ENCODE results near the gene MTCH1.

Gene MTCH1

DNA sequence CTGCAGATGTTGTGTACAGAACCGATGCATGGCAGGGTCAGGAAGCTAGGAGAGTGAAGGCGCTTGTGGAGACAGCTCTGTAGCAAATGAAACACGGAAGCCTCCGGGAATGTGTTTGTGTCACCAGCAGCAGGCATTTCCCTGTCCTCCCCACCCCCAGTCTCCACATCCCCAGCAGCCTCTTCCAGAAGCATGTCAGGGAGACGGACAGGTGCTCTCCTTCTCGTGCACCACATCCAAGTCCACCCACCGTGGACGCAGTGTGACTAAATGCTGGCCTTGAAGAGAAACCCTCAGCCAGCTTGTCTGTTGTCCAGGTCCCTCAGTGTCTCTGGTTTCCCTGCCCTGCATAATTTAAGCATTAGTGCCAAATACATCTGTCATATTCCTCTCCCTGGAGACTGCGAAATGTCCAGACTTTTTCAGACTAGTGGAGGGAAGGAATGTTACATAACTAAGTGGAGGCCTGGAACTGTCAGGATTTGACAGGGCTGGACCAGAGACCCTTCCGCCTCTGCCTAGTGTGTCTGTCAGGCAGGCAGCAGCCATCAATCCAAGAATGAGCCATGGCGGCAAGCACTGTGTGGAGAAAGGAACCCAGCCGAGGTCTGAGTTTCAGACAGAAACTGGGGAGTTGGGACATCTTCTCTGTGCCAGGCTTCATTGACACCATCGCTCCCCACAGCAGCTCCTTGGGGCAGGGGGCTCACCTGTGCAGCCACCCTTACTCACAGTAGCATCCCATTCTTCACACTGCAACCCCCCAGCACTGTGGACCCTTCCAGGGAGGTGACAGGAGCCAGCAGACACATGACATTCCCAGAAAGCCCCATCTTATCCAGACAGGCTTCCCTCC, 58.1 kb downstream of the MTCH1 start:
- DNase-seq (ENCODE audit: low read depth in 4 of 4, low spot score in 1 of 4) = no peak

DNA sequence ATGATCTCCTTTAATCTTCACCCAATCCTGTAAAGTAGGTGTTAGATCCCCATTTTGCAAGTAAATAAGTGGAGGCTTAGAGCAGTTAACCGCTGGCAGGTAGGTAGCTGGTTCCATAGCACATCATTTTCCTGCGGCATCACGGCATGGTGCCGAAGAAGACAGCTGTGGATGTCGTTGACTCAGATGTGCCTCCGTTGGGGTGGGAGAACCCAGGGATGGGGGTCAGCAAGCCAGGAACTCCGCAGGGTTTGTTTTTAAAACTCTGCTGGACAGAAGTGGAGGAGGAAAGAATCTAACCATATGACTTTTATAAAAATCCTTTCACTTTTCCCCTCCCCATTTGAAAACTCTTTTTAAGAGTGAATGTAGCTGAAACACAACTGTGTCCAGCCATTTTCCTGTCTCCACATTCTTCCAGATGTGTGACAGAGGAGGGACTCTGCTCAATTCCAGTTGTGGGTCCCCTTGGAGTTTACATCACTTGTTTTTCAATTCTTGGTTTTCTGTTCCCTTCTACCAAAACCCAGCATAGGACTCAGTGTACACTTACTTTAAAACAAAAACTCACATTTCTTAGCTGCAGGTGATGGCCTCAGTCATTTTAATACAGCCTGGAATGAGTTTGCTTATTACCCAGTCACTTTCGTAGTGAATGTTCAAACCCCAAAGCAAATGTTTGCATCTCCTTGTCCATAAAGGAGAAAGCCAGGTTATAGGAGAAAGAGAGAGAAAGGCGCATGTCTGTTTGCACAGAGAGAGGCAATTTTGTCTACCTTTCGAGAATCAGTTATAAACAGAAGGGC, 59.1 kb downstream of the MTCH1 start:
- DNase-seq (ENCODE audit: low read depth in 4 of 4, low spot score in 1 of 4) = no peak

DNA sequence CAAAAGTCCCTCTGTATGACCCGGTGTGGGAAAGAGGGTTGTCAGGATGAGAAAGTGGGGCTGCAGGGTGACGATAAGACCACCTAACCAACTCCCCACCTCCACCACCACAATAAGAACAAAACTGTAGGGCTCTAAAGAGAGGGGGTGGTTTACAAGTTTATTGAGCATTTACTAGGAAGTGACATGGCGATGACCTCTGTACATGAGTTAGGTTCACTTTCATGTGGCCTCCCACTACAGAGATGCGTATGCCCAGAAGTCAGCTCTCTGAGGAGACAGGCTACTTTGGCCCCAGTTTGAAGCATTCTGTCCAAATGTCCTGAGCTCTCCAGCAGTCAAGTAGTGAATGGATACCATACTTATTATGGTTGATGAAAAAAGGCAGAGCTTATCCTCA, 60.2 kb downstream of the MTCH1 start:
- DNase-seq (ENCODE audit: low read depth in 4 of 4, low spot score in 1 of 4) = no peak

DNA sequence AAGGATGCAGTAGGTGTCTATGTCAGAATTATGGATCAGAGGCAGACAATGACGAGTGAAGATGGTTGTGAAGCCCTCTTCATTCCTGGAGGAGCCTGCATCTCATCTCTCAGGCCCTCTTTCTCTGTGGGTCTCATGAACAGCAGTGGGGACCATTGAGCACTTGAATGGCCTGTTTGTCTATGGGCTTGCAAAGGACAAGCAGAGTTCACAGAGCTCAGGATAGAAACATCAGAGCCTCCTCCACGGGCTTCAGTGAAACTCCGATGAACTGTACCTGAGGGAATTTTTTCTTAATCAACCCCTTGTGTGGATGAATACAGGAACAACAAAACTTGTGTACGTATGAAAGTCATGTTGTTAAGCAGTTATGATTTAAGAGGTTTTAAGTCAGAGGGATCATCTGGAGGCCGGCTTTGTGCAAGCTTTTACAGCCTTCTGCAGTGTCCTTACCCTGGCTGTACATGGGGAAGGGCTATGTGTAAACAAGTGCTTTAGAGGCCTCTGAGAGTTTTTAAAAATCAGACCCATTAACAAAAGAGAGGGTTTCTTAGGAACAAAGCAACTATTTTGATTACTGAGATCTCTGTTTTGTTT, 61.1 kb downstream of the MTCH1 start:
- DNase-seq (ENCODE audit: low read depth in 4 of 4, low spot score in 1 of 4) = no peak

DNA sequence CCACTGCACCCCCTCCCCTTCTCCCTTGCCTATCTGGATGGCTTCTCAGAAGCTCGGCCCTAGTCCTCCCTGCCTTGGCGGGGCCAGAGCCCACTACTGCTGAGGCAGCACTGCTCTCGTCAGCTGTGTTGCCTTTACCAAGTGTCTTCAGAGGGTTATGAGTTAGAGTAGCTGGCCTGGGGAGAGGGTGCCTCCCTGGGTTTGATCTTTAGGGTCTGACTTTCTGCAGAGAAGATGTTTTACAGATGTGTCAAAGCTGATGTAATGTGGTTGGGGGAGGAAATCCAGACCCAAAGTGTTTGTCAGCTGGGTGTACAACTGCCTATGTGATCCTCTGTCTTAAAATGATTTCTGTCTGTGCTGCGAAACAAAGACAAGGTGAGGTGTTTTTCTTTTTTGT, 61.9 kb downstream of the MTCH1 start:
- DNase-seq (ENCODE audit: low read depth in 4 of 4, low spot score in 1 of 4) = no peak

DNA sequence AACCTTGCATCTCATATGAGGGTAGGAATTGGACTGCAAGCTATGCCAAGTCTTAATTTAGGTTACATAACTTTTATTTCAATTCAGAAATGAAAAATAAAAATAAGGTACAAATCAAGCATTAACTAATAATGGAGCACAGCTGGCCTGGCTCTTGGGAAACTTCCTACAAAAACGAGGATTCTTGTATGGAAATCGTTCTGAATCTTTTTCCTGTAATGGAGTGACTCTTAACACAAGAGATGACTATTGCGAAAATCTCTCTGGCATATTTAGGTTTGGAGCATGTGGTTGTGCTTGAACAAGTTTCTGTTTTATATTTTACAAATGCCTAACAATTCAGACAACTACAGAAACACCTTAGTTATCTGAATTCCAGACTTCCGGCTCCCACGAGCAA, 65.5 kb downstream of the MTCH1 start:
- no peak for DNase-seq (ENCODE audit: low read depth in 4 of 4, low spot score in 1 of 4)

DNA sequence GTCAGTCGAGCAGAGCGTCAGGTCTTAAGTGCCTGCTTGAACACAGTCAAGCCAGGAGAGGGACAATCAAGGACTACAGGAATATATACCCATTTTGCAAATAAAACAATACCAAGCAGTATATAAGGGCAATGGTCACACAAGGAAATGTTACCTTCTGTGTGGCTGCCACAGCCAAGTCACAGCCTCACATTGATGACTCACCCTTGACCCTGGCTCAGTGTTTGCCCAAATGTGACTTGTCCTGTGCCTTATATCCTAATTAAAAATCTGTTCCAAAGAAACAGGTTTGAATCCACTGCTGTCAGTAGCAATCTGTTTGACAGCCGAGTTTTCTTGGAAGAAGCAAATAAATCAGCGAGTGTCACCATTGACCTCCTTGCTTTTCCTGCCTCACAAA, 65.9 kb downstream of the MTCH1 start:
- DNase-seq (ENCODE audit: low read depth in 4 of 4, low spot score in 1 of 4) = no peak
